ENCODE data around the gene CELF4.

CELF4 gene

GRCh38 chr18:37441821-37442220 lies 123.8 kb downstream of the CELF4 start:
- no peak for DNase-seq (ENCODE audit: low spot score)
- no peak for TF ChIP-seq CTCF (IDR thresholded peaks at IDR 0.05; ENCODE audit: extremely low read depth, missing control alignments)

- DNase-seq (ENCODE audit: low spot score): no peak
- TF ChIP-seq CTCF (IDR thresholded peaks at IDR 0.05; ENCODE audit: extremely low read depth, missing control alignments): no peak
Measured at GRCh38 chr18:37440206-37440605, 125.4 kb downstream of the CELF4 start.

- TF ChIP-seq CTCF (IDR thresholded peaks at IDR 0.05; ENCODE audit: extremely low read depth, missing control alignments): no peak
- DNase-seq (ENCODE audit: low spot score): no peak
Measured at GRCh38 chr18:37438417-37439180, 127.0 kb downstream of the CELF4 start.

- TF ChIP-seq CTCF (IDR thresholded peaks at IDR 0.05; ENCODE audit: extremely low read depth, missing control alignments): no peak
- DNase-seq (ENCODE audit: low spot score): no peak
Measured at GRCh38 chr18:37435996-37436395, 129.6 kb downstream of the CELF4 start.

GRCh38 chr18:37435150-37435867 lies 130.3 kb downstream of the CELF4 start:
- DNase-seq (ENCODE audit: low spot score): no peak
- TF ChIP-seq CTCF (IDR thresholded peaks at IDR 0.05; ENCODE audit: extremely low read depth, missing control alignments): no peak

GRCh38 chr18:37434161-37434860 lies 131.3 kb downstream of the CELF4 start:
- TF ChIP-seq CTCF (IDR thresholded peaks at IDR 0.05; ENCODE audit: extremely low read depth, missing control alignments): no peak
- no peak for DNase-seq (ENCODE audit: low spot score)
